ENCODE results near the gene UTS2B.
"Not testable (repeated sequence)": the region's sequence is repeated elsewhere in the genome, so short reads cannot be mapped to it uniquely, and the experiment has no call there.

Gene UTS2B

GRCh38 chr3:191275751-191276150, 54.6 kb downstream of the UTS2B start:
- H3K27ac ChIP-seq: no peak overlapping the region
- TF ChIP-seq CTCF (conservative IDR thresholded peaks at IDR 0.05): no peak

- H3K27ac ChIP-seq: not testable (repeated sequence)
Observed at GRCh38 chr3:191275244-191275643, 55.1 kb downstream of the UTS2B start.

GRCh38 chr3:191269289-191270085, 60.8 kb downstream of the UTS2B start:
- no peak overlapping the region for H3K27ac ChIP-seq
- TF ChIP-seq CTCF (conservative IDR thresholded peaks at IDR 0.05): no peak

GRCh38 chr3:191268737-191269136, 61.6 kb downstream of the UTS2B start:
- TF ChIP-seq CTCF (conservative IDR thresholded peaks at IDR 0.05): no peak
- no peak overlapping the region for H3K27ac ChIP-seq

- no peak overlapping the region for H3K27ac ChIP-seq
- no peak for TF ChIP-seq CTCF (conservative IDR thresholded peaks at IDR 0.05)
Observed at GRCh38 chr3:191263850-191264249, 66.5 kb downstream of the UTS2B start.

- no peak for TF ChIP-seq CTCF (conservative IDR thresholded peaks at IDR 0.05)
- H3K27ac ChIP-seq: no peak overlapping the region
Observed at GRCh38 chr3:191263365-191263764, 67.0 kb downstream of the UTS2B start.

- no peak for TF ChIP-seq CTCF (conservative IDR thresholded peaks at IDR 0.05)
Observed at GRCh38 chr3:191262650-191263049, 67.7 kb downstream of the UTS2B start.

GRCh38 chr3:191261304-191261638, 69.1 kb downstream of the UTS2B start:
- no peak for TF ChIP-seq CTCF (conservative IDR thresholded peaks at IDR 0.05)
- no peak overlapping the region for H3K27ac ChIP-seq

More at GRCh38 chr3:191262650-191263049, 67.7 kb downstream of the UTS2B start:
- no peak overlapping the region for H3K27ac ChIP-seq

All from VCaP (cell line).